GM21367 (cell line): ENCODE data around the gene BLOC1S1.
"Not testable (repeated sequence)": the region's sequence is repeated elsewhere in the genome, so short reads cannot be mapped to it uniquely, and the experiment has no call there.

ENCODE experiments used
- ATAC-seq: cut with Tn5 transposase; IDR thresholded peaks from one replicate; pipeline ENCODE4 v1.9.1; 2021; ENCODE audit not compliant: unreplicated experiment

The BLOC1S1 gene

DNA sequence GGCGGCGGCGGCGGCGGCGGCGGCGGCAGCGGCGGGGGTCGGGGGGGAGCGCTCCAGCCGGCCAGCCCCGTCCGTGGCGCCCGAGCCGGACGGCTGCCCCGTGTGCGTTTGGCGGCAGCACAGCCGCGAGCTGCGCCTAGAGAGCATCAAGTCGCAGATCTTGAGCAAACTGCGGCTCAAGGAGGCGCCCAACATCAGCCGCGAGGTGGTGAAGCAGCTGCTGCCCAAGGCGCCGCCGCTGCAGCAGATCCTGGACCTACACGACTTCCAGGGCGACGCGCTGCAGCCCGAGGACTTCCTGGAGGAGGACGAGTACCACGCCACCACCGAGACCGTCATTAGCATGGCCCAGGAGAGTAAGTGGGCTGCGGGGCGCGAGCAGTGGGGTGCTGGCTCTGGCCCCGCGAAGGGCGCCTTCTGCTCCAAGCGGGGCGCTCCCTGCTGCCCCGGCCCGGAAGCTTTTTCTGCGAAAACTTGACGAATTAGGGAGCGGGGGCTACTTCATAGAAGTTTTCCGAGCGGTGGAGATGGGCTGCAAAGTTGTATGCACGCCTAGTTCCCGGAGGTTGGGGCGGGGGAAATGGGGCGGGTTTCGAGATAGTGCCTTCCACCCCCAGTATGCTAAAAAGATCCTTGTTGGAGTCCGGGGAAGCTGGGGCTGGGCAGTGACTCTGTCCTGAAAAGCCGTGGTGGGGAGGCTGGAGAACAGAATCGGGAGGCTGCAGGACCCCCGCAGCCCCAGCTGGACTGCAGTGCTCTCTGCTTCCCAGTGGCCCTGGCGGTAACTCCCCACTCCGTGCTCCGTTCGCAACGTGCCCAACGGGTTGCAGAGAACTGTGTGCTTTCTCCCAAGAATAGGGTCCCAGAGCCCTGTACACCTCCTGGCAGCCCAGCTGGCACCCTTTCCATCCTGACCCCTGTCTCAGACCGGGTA, 27.8 kb downstream of the BLOC1S1 start:
- ATAC-seq, result no peak

DNA sequence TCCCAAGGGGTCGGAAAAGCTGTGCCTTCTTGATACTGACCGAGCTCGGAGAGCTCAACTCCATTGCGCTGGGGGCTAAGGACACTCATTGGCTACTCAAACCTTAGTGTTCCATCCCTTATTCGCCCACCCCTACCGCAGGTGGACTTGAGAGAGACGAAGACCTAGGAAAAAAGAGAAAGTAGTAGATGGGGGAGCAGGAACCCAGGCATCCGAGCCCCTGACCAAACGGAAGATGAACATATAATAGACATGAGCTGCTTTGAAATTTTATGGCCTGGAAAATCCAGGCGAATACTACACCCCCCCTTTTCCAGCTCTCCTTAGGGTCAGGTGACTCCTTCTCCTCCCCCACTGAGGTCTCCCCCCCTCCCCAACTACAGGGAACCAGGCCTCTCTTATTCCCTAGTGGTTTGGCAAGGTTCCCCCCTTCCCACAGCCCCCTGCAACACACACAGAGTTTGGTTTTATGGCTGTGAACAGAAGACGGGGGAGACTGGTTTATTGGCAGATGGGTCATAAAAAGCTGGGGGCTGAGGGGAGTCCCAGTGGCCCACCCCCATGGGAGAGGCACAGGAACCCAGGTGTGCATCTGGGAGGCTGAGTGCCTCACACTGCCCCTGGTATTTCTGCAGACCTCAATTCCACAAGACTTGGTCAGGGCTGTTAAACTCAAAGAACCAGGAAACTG, 28.6 kb downstream of the BLOC1S1 start:
- ATAC-seq, result no peak

DNA sequence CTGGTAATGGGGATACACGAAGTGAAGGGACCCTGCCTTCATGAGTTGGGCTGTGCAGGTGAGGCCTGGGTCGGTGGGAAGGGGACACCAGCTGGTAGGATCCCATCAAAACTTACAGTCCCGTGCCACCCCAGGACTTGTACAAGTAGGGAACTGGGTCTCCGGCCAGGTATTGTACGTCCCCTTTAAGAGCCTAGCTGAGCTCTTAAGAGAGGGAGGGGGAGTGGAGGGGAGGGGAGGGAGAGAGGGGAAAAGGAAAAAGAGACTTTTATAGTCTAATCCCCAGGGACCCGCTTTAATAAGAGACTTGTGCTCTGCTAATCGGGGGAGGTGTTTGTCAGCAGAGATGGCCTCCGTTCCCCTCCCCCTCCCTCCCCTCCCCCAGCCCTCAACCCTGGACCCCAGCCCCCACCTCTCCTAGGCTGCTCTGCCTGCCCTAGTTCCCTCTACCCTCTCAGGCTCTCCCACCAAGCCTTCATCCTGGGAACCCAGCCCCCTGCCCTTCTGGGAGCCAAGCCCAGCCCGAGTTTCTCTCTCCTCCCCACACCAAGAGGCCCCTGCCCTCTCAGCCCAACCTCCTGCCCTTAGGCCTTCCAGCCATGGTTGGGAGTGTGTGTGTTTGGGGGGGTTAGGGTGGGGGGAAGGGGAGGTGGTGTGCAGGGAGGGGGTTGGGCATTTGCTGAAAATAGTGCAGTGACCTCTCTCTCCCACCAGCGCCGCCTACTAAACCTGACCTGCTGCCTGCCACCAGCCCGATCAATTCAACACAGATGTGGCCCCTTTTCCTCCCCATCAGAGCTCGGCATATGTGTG, 29.7 kb downstream of the BLOC1S1 start:
- no peak for ATAC-seq

DNA sequence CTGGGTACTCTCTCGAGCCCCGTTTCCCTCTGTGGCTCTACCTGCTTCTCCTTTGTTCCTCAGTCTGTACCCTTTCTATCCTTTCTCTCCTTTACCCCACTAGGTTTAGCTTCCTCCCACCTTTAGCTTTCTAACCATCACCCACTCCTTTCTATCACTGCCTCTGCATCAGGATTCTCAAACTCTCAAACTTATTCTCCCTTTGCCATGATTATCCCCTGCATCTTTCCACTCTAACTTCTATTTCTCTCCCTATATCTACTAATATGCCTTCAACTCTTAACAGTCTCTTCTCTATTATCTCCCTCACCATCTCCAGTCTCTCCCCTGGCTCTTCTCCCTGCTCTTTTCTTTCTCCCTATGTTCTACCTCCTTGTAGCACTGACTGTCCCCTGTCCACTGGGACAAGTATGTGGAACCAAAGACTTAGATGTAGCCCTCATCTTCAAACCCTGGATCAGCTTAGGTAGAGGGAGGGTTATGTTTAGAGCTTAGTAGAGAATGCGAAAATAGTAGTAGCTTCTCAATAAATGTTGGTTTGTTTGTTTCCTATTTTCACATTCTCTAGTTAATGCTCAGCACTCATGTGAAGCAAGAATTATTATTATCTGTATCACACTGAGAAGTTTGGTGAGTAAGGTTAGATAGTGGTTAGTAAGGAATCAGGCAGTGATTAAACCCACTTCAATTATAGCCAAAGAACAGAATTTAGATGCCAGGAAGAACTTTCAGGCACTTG, 30.5 kb downstream of the BLOC1S1 start:
- no peak for ATAC-seq

DNA sequence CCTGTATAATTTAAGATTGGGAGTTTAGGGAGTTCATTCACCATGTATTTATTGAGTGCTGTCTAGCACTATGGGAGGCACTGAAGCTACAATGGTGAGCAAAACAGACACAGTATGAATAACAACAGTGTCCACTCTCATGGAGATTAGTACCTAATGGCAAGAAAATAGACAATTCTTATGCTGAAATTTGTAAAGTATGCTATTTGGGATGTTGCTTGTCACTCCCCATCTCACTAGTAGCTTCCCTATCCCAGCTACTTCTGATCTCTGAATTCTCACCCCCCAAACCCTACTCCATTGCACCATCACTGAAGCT, 31.0 kb downstream of the BLOC1S1 start:
- ATAC-seq, result no peak

DNA sequence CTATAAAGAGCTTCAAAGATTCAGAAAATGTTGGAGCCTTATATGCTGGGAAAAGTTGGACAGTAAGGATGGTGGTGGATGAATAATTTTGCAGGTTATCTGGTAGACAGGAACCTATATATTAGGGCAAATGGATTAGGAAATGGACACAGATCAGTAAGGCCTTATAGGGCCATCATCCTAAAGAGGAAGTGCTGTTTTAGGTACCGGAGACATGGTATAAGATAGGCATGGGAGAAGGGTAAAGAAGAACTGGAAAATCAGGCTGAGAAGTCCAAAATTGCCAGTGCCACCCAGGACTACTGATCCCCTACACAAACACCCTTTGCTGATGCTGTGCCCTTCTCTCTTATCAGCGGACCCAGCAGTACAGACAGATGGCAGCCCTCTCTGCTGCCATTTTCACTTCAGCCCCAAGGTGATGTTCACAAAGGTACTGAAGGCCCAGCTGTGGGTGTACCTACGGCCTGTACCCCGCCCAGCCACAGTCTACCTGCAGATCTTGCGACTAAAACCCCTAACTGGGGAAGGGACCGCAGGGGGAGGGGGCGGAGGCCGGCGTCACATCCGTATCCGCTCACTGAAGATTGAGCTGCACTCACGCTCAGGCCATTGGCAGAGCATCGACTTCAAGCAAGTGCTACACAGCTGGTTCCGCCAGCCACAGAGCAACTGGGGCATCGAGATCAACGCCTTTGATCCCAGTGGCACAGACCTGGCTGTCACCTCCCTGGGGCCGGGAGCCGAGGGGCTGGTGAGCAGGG, 32.6 kb downstream of the BLOC1S1 start:
- no peak for ATAC-seq

DNA sequence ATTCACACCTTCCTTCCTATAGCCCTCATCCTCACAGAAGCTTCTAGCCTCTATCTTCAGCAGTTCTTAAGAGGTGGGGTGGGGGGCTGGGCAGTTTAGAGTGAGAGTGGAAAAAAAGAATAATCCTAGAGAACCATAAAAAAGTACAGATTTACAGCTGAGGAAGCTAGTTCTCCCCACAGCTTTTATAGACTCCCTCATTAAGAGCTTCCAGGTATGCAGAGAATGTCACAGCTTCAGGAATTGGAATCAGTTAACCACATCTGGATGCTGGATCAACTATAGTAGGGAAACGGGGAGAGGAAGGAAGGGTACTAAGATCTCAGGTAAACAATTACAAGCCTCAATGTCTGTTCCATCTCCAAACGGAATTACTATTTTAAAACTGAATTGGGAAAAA, 39.4 kb downstream of the BLOC1S1 start:
- no peak for ATAC-seq

DNA sequence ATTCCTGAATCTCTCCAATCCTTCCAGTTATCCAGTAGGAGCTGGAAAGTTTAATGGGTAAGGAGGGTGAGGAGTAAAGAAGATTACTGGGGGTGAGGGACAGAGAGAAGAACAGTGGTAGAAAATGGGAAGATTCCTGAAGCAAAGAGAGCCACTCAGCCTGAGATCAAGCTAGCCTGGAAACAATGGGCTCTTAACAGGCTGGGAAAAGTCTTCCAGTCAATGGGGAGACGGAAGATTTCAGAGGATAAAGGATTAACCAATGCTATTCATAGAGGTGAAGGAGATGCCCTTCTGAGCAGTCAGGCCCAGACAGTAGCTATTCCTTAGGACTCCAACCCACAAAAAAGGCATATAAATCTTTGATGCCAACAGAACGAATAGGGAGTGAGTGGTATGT, 41.9 kb downstream of the BLOC1S1 start:
- no peak for ATAC-seq

DNA sequence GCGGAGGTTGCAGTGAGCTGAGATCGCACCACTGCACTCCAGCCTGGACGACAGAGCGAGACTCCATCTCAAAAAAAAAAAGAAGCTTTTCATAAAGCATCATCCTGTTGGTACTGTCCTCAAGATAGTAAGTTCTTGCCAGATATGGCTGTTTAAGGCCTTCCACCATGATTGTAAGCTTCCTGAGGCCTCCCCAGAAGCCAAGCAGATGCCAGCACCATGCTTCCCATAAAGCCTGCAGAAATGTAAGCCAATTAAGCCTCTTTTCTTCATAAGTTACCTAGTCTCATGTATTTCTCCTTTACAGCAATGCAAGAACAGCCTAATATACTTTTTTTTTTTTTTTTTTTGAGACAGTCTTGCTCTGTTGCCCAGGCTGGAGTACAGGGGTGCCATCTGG, 42.7 kb downstream of the BLOC1S1 start:
- ATAC-seq, result not testable (repeated sequence)

DNA sequence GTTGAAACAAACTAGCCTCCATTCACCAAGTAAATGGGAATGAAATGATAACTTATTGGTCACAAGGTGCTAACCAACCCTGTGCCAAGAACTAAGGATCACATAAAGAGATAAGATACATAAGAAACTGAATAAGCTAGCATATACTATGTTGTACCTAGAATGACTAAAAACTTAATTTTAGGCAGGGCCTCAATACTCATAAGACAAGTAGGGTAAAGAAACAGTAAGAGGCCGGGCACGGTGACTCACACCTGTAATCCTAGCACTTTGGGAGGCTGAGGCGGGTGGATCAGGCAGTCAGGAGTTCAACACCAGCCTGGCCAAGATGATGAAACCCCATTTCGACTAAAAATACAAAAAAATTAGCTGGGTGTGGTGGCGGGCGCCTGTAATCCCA, 44.8 kb downstream of the BLOC1S1 start:
- ATAC-seq, result no peak

DNA sequence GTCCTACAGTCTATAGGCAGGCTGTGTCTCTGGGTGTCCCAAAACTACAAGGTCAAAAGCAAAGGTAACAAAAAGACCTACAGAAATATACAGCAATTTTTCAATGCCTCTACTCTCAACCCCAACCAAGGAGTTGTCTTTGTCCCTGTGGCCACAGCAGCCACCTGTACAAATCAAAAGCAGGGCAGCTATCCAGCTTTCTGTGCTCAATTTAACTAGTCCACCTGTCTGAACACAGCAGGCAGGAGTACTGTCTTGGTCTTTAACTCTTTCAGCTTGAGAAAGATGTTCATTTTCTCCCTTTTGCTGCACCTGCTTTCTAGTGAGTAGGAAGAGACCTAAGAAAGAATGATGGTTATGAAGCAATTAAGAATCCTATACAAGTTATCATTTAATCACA, 46.8 kb downstream of the BLOC1S1 start:
- no peak for ATAC-seq

DNA sequence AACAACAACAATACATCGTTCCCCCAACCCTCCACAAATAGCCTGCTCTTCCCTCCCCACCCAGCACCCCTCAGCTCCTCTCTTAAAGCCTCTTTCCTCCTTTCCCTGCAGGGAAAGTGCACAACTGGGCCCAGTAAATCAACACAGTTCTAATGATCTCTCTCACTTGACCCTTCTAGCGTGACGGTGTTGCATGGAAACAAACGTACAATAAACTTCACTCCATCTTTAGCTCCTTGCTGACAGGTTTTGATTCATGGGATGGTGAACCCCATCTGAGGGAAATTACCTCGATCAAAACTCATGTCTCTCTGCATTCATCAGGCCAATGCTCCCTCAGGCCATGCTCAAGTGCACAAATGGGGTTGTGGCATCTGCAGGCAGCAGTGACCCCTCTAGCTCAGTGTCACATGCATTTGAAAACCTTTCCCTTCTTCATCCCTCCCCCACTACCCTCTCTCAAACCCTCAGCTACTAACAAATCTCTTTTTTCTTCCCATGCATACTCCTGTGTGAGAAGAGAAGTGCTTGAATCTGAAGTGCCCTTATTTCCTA, 50.0 kb downstream of the BLOC1S1 start:
- no peak for ATAC-seq

DNA sequence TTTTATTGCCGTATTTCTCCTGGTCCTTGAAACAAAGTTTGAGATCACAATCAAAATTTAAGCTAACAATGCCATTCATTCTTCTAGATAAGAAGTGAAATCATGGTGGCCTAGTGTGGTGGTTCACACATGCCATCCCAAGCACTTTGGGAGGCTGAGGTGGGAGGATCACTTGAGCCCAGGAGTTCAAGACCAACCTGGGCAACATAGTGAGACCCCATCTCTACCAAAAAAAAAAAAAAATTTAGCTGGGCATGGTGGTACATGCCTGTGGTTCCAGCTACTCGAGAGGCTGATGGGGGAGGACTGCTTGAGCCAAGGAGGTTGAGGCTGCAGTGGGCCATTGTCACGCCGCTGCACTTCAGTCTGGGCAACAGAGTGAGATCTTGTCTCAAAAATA, 51.3 kb downstream of the BLOC1S1 start:
- ATAC-seq, result no peak
